Gastroesophageal sphincter (tissue), 3 donors: Measurements from ENCODE around the gene GRK1.

Source experiments
- CTCF ChIP-seq, 4 experiments: fragments of 200-600 bp in 2 of 4; fragments of 450-650 bp in 2 of 4; sonication (generic) in 1 of 4; IDR thresholded peaks; one replicate each; pipeline ENCODE4 v1.5.1; 2017 to 2019; ENCODE audit warnings: antibody characterized with exemption in 4 of 4, mild to moderate bottlenecking in 2 of 4, moderate library complexity in 2 of 4
- EP300 ChIP-seq: sonication (generic); formaldehyde crosslinking; IDR thresholded peaks from one replicate; pipeline ENCODE4 v1.6.1; 2017; ENCODE audit warnings: antibody characterized with exemption, mild to moderate bottlenecking
- POLR2A ChIP-seq, 2 donors: fragments of 450-650 bp; IDR thresholded peaks; one replicate each; pipeline ENCODE4 v1.6.1; 2017; ENCODE audit warnings: antibody characterized with exemption in 2 of 2, mild to moderate bottlenecking in 2 of 2, moderate library complexity in 1 of 2

GRCh38 chr13:113643593-113643992 lies 23.4 kb upstream of the GRK1 start:
- no peak for TF ChIP-seq CTCF (IDR thresholded peaks at IDR 0.05)
- TF ChIP-seq EP300: no peak
- no peak for TF ChIP-seq POLR2A (IDR thresholded peaks at IDR 0.05)
